Tibial nerve (tissue), 4 donors: ENCODE measurements around the gene MSANTD1. TPM values are rescaled to one million over a fixed set of nuclear protein-coding genes. Genes with fewer than 3 reads are reported as not detected.

ENCODE experiments used
- DNase-seq, 2 donors: peaks; one replicate each; pipeline ENCODE4 v3.0.0-alpha.2; 2019; ENCODE audit warnings: low spot score in 2 of 2
- H3K27ac ChIP-seq, 4 donors: fragments of 200-600 bp; sonication (generic) in 3 of 4; one replicate each; pipeline ENCODE4 v1.5.1; 2017 to 2019; ENCODE audit warnings: mild to moderate bottlenecking in 1 of 4
- H3K27me3 ChIP-seq, 2 donors: fragments of 200-600 bp; sonication (generic) in 1 of 2; one replicate each; pipeline versions ENCODE4 v1.5.1 to v1.6.0; 2017 to 2019
- H3K36me3 ChIP-seq, 3 donors: fragments of 200-600 bp; sonication (generic); one replicate each; pipeline ENCODE4 v1.5.1; 2018 to 2019
- H3K4me1 ChIP-seq, 4 donors: fragments of 200-600 bp; sonication (generic) in 3 of 4; one replicate each; pipeline ENCODE4 v1.5.1; 2017 to 2019
- H3K4me3 ChIP-seq, 4 donors: fragments of 200-600 bp; sonication (generic) in 3 of 4; one replicate each; pipeline ENCODE4 v1.5.1; 2017 to 2019; ENCODE audit warnings: mild to moderate bottlenecking in 1 of 4, moderate library complexity in 1 of 4
- H3K9me3 ChIP-seq, 4 donors: fragments of 200-600 bp; sonication (generic) in 3 of 4; one replicate each; pipeline ENCODE4 v1.5.1; 2017 to 2019
- CTCF ChIP-seq, 5 experiments: fragments of 200-600 bp in 3 of 5; fragments of 450-650 bp in 2 of 5; sonication (generic) in 3 of 5; IDR thresholded peaks; one replicate each; pipeline ENCODE4 v1.5.1; 2016 to 2019; ENCODE audit warnings: antibody characterized with exemption in 5 of 5, mild to moderate bottlenecking in 3 of 5, moderate library complexity in 2 of 5
- EP300 ChIP-seq, 2 donors: sonication (generic); formaldehyde crosslinking; IDR thresholded peaks; one replicate each; pipeline ENCODE4 v1.6.1; 2017; ENCODE audit warnings: antibody characterized with exemption in 2 of 2, mild to moderate bottlenecking in 1 of 2
- POLR2A ChIP-seq, 2 donors: fragments of 450-650 bp; IDR thresholded peaks; one replicate each; pipeline ENCODE4 v1.6.1; 2017; ENCODE audit warnings: antibody characterized with exemption in 2 of 2, mild to moderate bottlenecking in 2 of 2, moderate library complexity in 2 of 2
- WGBS, 2 donors: methylation state at CpG; one replicate each; pipeline ENCODE4 v1.1.5; 2018; 5-methylcytosine and 5-hydroxymethylcytosine counted together
- total RNA-seq, 4 donors: library from RNA; depleted of rRNA; stranded (reverse); fragments of >200 nt; gene quantifications; one replicate each; pipeline ENCODE4 v1.1.0, GENCODE V29; 2016

MSANTD1 gene
- total RNA-seq, 4 donors from 2014 or later: 1.2 to 2.0 (median 1.4) TPM

GRCh38 chr4:3235030-3235345 lies 14.0 kb upstream of the MSANTD1 start:
- Histone ChIP-seq H3K4me1 (no peaks in the 10 kb centered on the region), H3K36me3 (peaks cover 4 to 100% (median 33%) of the 10 kb centered on the region in 3 donors), H3K27ac (no peak overlapping the region), H3K27me3 (no peaks in the 10 kb centered on the region), H3K9me3 (no peaks in the 10 kb centered on the region), H3K4me3 (no peak overlapping the region)
- DNase-seq: no peak
- TF ChIP-seq CTCF (IDR thresholded peaks at IDR 0.05): no peak
- WGBS, 2 donors: 82 to 89% methylated on average over 12 to 14 of the region's 14 CpGs

DNA sequence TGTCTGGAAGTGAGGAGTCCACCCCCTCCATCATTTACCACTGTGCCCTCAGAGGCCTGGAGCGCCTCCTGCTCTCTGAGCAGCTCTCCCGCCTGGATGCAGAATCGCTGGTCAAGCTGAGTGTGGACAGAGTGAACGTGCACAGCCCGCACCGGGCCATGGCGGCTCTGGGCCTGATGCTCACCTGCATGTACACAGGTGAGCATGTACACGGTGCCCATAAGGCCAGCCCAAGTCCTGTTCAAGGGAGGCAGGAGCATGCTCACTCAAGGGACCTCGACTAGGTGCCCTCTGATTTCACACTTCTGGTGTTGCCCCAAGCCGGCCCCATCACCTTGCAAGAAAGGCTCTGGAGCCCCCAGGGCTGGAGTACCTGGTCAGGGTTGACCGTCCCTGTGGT lies 13.4 kb upstream of the MSANTD1 start:
- H3K36me3 ChIP-seq: peaks cover 4 to 100% (median 29%) of the 10 kb centered on the region in 3 donors
- TF ChIP-seq EP300 (IDR thresholded peaks at IDR 0.05): no peak
- no peak for TF ChIP-seq POLR2A (IDR thresholded peaks at IDR 0.05)
- no peak for TF ChIP-seq CTCF (IDR thresholded peaks at IDR 0.05)
- WGBS, 2 donors: 91 to 94% methylated on average over 10 to 11 of the region's 11 CpGs
- no peaks in the 10 kb centered on the region for H3K27me3 ChIP-seq
- H3K27ac ChIP-seq: no peak overlapping the region
- DNase-seq: no peak
- no peak overlapping the region for H3K4me3 ChIP-seq
- H3K9me3 ChIP-seq: no peaks in the 10 kb centered on the region
- H3K4me1 ChIP-seq: no peaks in the 10 kb centered on the region

DNA sequence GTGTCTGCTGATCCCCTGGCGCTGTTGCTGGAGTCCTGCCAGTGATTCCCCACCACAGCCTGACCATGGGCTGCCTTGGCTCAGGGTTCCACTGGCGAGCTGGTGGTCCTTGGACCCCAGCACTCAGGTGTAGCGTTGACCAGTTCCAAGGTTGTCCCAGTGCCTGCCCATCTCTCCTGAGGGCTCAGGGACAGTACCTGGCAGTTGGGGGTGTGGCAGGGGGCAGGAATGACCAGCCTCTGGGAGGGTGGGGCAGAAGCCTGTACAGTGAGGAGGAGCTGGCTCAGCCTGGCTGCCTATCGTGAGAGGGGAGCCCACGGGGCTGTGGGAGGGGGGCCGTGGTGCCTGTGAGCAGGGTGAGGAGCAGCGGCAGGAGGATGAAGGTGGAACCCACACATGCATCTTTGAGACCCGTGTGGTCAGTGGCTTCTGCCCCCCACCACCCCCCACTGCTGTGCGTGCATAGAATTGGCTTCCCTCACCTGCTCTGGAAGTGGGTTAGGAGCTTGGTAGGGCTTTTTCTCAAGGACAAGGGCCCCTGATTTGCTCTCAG lies 12.6 kb upstream of the MSANTD1 start:
- no peak for TF ChIP-seq EP300 (IDR thresholded peaks at IDR 0.05)
- TF ChIP-seq CTCF (IDR thresholded peaks at IDR 0.05): no peak
- no peak for TF ChIP-seq POLR2A (IDR thresholded peaks at IDR 0.05)
- H3K36me3 ChIP-seq: peaks cover 0 to 100% (median 27%) of the 10 kb centered on the region in 3 donors

DNA sequence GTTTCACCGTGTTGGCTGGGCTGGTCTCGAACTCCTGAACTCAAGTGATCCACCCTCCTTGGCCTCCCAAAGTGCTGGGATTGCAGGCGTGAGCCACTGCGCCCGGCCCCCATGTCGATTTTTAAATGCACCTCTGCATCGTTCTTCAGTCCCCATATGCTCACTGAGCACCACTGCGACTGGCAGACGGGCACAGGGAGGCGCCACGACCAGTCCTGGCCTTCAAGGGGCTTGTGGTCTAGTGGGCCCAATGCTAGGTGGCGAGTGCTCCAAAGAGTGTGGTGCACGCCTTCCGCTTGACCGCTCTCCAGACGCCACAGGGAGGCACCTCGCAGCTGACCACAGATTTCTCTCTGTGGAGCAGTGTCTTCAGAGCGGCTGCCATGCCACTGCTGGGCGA lies 11.7 kb upstream of the MSANTD1 start:
- no peak for TF ChIP-seq CTCF (IDR thresholded peaks at IDR 0.05)
- TF ChIP-seq EP300 (IDR thresholded peaks at IDR 0.05): no peak
- H3K36me3 ChIP-seq: peaks cover 0 to 99% (median 24%) of the 10 kb centered on the region in 3 donors

More for the DNA sequence above, 12.6 kb upstream of the MSANTD1 start:
- Histone ChIP-seq H3K4me1 (peaks cover 0 to under 1% (median 0%) of the 10 kb centered on the region in 4 donors), H3K27me3 (no peaks in the 10 kb centered on the region), H3K9me3 (no peaks in the 10 kb centered on the region), H3K4me3 (no peak overlapping the region), H3K27ac (no peak overlapping the region)
- 72 to 87% methylated on average over 8 to 9 of the region's 9 CpGs for WGBS, 2 donors
- DNase-seq: no peak

GRCh38 chr4:3237712-3238560 lies 11.0 kb upstream of the MSANTD1 start:
- Histone ChIP-seq H3K4me1 (peaks cover 0 to 5% (median 0%) of the 10 kb centered on the region in 4 donors), H3K27me3 (no peaks in the 10 kb centered on the region), H3K9me3 (no peaks in the 10 kb centered on the region), H3K4me3 (no peak overlapping the region), H3K27ac (no peak overlapping the region), H3K36me3 (peaks cover 0 to 99% (median 24%) of the 10 kb centered on the region in 3 donors)
- TF ChIP-seq EP300 (IDR thresholded peaks at IDR 0.05): no peak
- TF ChIP-seq CTCF (IDR thresholded peaks at IDR 0.05): no peak
- TF ChIP-seq POLR2A (IDR thresholded peaks at IDR 0.05): no peak
- 82 to 87% methylated on average over 26 of the region's 26 CpGs for WGBS, 2 donors
- no peak for DNase-seq

More for the DNA sequence above, 11.7 kb upstream of the MSANTD1 start:
- Histone ChIP-seq H3K9me3 (no peaks in the 10 kb centered on the region), H3K4me1 (peaks cover 0 to 5% (median 0%) of the 10 kb centered on the region in 4 donors), H3K27ac (no peak overlapping the region), H3K27me3 (no peaks in the 10 kb centered on the region), H3K4me3 (no peak overlapping the region)
- no peak for DNase-seq
- WGBS, 2 donors: 91 to 92% methylated on average over 18 to 19 of the region's 19 CpGs
